Stimulated activated CD4-positive, alpha-beta T cell treated with anti-CD3 and anti-CD28 coated beads, TNF-alpha, amount 100 ng/mL, for 1 hour (primary cell): ENCODE results near the gene ACIN1.
A peak's percentile ranks its signal among the peaks of the same experiment; 100 is the strongest.
"Not testable (repeated sequence)": the region's sequence is repeated elsewhere in the genome, so short reads cannot be mapped to it uniquely, and the experiment has no call there.

Experiments
- DNase-seq, 3 donors: peaks; one replicate each; pipeline ENCODE4 v3.0.0-alpha.2; 2020; ENCODE audit warnings: low read depth in 3 of 3, low spot score in 1 of 3

Gene ACIN1

GRCh38 chr14:23125011-23125410, 30.1 kb upstream of the ACIN1 start:
- DNase-seq: no peak

GRCh38 chr14:23124337-23124954, 29.5 kb upstream of the ACIN1 start:
- no peak for DNase-seq

DNA sequence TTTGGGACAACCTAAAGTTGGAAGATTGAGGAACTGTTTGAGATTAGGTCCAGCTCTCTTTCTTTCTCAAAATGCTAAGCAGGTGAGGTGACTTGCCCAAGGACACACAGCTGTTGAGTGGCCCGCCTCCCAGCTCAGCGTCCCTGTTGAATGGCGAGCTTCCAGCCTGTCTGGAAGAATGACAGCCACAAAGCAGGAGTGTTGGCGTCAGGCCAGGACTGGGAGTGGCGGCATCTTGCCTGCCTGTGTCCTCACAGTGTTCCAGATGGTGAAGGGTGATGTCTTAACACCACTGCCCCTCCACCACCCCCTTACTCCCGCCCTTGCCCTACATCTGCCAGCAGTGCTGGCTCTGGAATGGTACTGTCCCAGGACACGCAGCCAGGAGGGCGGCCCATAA, 28.5 kb upstream of the ACIN1 start:
- DNase-seq: no peak

DNA sequence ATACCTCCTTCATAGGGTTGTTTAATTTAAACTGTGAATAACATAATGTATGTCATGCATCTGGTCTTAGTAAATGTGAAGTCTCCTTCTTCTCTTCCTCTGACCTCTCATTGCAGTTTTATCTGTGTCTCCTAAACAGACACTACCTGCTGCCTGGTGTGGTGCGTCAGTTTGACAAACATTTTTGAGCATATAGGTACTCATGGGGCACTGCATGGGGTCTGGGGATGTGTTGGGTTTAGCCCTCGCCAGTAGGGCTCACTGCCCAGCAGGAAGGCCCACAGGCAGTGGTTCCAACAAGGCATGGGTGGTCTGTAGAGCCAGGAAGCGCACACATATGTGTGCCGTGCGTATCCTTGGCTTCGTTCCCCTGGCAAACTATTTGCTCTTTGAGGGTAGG, 27.1 kb upstream of the ACIN1 start:
- no peak for DNase-seq

DNA sequence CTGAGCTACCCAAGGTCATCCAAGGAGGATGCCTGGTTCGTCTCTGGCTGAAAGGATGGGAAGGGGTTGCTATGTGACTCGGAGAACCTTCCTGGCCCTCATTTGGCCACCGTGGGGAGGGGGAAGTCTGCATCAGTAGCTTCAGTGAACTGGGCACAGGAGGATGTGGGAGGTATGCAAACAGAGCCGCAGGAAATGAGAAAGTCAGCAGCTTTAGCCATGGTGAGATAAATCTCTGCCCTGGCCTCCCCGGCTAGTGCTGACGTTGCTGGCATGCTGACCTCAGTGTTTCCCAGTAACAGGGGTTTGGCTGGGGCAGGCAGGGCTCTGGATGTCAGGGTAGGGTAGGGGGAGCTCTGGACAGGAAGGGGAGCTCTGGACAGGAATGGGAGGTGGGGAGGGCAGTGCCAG, 26.4 kb upstream of the ACIN1 start:
- DNase-seq: no peak

GRCh38 chr14:23120541-23121251, 25.8 kb upstream of the ACIN1 start:
- peak; percentile 46 to 57 (median 55) for DNase-seq

GRCh38 chr14:23119363-23120327, 24.7 kb upstream of the ACIN1 start:
- DNase-seq: no peak

- DNase-seq: no peak
These were observed 23.8 kb upstream of the ACIN1 start, which contains the start of gene CEBPE for GRCh38 chr14:23118506-23119362. Gene CEBPE, minus strand, starts transcription at chr14:23119255. Its CDS starts 164 bp downstream, at chr14:23119091.

DNA sequence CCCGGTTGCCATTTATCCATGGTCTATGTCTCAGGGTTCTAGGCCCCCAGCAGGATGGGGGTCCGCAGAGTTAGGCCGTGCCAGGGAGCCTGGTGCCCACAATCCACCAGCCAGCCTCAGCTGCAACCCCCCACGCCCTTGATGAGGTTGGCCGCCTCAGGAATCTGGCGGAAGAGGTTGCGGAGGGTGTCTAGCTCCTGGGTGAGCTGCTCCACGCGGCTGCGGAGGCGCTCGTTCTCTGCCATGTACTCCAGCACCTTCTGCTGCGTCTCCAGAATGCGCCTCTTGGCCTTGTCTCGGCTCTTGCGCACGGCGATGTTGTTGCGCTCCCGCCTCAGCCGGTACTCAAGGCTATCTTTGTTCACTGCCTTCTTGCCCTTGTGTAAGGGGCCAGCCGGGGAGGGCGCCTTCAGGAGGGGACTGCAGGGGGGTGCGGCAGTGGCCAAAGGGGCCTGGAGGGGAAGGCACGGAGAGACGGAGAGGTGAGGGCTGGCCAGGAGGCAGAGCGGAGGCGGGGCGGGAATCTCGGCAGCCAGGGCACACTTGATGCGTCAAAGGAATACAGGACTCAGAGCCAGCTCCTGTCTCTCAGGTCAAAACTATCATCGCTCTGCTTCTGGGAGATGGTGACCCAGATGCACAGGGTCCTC, 22.6 kb upstream of the ACIN1 start:
- DNase-seq: no peak

GRCh38 chr14:23115918-23116317, 21.0 kb upstream of the ACIN1 start:
- no peak for DNase-seq

DNA sequence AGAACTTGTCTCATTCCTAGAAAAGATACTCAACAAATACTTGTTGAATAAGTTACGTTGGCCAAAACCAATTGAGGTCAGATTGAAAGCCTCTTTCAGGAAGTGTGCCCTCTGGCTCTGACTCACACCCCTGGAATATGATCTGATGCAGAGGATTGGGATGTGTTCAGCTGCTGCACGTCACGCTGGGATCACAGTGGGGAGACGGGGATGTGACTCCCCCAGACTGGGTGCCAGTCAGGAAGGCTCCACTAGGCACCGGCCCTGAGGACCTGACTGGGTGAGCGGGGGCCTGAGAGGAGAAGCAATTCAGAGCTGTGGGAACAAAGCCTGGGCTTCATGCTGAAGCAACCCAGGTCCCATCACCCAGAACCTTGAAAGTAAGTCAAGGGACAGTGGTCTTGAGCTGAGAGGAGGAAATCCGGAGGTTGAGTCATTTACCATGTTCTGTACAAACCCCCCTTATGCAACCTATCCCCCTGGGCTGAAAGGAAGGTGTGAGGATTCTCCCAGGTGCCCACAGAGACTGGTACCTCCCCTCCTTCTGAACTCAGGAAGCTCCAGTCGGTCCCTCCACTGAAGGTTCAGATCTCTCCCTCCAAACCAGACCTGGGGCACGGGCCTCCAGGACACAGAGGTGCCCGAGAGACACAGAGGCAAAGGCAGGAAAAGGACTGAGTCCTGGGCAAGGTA, 20.2 kb upstream of the ACIN1 start:
- no peak for DNase-seq

GRCh38 chr14:23114669-23115038, 19.7 kb upstream of the ACIN1 start:
- no peak for DNase-seq

- DNase-seq: no peak
These were observed 19.2 kb upstream of the ACIN1 start for GRCh38 chr14:23114120-23114458.

DNA sequence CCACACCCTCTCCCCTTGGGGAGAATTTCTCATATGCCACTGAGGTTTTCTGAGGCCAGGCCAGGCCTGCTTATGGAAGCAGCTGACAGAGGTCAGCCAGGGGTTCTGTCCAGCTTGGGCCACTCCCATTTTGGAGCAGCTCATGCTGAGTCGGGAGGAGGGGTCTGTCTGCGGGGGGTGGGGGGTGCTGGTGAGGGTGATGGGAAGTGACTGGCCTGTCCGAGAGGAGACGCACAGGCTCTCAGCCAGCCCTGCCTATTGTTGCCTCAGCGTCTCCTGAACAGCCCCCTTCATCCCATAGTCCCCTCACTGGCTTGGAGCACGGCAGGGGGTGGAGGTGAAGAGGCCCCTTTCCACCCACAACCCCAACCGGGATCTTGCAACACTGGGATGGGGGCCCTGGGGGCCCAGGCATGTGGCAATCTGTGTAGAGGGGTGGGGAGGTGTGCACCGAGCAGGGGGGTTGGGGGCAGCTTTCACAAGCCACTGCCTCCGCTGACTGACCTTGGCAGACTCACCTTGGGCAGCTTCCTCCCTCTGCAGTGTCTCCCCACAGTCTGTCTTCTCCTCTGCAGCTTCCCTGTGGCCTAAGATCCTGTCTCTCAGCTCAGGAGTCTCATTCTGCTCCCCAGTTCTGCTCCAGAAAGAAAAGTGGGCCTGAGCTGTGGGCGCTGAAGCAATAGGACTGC, 18.6 kb upstream of the ACIN1 start:
- no peak for DNase-seq

GRCh38 chr14:23112359-23113178, 17.6 kb upstream of the ACIN1 start:
- DNase-seq: no peak

DNA sequence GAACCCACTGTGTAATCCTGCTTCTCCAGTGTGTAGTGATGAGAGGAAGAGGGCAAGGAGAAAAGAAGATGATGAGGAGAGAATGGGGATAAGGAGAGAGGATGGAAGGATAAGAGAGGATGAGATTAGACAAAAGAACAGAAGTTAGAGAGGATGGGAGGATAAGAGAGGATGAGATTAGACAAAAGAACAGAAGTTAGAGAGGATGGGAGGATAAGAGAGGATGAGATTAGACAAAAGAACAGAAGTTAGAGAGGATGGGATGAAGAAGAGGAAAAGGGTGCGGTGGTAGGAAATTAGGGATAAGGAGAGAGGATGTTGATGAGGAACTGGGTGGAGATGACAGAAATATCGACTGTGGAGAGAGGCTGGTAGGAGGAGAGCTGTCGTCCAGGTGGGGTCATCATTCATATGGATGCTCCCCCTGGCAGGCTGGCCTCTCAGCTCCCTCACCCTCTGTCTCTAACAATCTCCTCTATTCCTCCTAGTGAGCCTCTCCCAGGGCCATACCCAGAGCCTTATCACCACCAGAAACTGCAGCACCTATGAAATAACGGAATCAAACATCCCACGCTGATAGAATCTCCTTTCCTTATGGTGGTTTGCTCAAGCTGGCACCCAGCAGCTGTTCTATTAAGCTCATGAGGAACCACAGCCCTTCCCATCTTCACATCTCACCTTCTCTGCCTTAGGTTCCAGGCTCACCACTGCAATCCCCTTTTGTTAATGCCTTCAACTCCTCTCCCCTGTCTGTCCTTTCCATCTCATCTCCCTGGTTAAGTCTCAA, 15.8 kb upstream of the ACIN1 start:
- DNase-seq: no peak

- no peak for DNase-seq
These were observed 14.8 kb upstream of the ACIN1 start for GRCh38 chr14:23109769-23110168.

DNA sequence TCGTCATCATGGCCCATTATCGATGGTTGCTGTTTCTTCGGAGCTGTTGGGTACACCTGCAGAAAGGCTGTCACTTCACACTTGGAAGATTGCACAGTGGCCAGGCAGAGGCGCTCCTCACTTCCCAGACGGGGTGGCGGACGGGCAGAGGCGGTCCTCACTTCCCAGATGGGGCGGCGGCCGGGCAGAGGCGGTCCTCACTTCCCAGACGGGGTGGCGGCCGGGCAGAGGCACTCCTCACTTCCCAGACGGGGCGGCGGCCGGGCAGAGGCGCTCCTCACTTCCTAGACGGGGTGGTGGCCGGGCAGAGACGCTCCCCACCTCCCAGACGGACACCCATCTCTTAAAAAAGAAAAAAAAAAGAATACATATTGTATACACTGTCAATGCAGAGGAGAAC, 13.2 kb upstream of the ACIN1 start:
- DNase-seq: not testable (repeated sequence)
